ENCODE data around the gene FYB2.

- TF ChIP-seq YY1 (IDR thresholded peaks at IDR 0.05; ENCODE audit: insufficient read depth, insufficient read length) (no peak), ZNF274 (IDR thresholded peaks at IDR 0.05; ENCODE audit: low read depth, low read length) (no peak), SUZ12 (IDR thresholded peaks at IDR 0.05; ENCODE audit: extremely low read depth, insufficient read depth, insufficient read length) (no peak)
These were observed 146.6 kb downstream of the FYB2 start for GRCh38 chr1:56672579-56672978.

Measured in NT2/D1 (cell line).